Measurements from ENCODE around the gene ERCC6L2. TPM values are rescaled to one million over a fixed set of nuclear protein-coding genes. Genes with fewer than 3 reads are reported as not detected.

Gene ERCC6L2
- total and polyA plus RNA-seq, 2 experiments from 2014 or later, result 33.5 to 80.6 TPM

- ATAC-seq, result no peak
- no peak for TF ChIP-seq CREB1 (CRISPR knock-in tag; IDR thresholded peaks at IDR 0.05; ENCODE audit: low read depth)
- TF ChIP-seq ZNF462 (CRISPR knock-in tag; IDR thresholded peaks at IDR 0.05), result no peak
- Histone ChIP-seq H3K79me2 (replicated peaks; ENCODE audit: insufficient read depth) (no peaks in the 10 kb centered on the region), H3K4me1 (ENCODE audit: insufficient read depth) (no peaks in the 10 kb centered on the region), H3K27me3 (ENCODE audit: insufficient read depth) (no peaks in the 10 kb centered on the region), H3K9me2 (ENCODE audit: insufficient read depth) (no peaks in the 10 kb centered on the region), H3K4me3 (no peak overlapping the region), H3K27ac (ENCODE audit: low read depth) (no peak overlapping the region), H2AFZ (no peak overlapping the region), H3K4me2 (no peak overlapping the region), H3K36me3 (ENCODE audit: insufficient read depth) (no peaks in the 10 kb centered on the region), H4K20me1 (replicated peaks; ENCODE audit: insufficient read depth) (0 out of 2 replicates have a peak, but pooled peaks cover 2% of the 10 kb centered on the region), H3F3A (replicated peaks; ENCODE audit: low read depth) (no peaks in the 10 kb centered on the region)
- no peaks in the 10 kb centered on the region for H3K9me3 Mint-ChIP-seq
- H3K27ac Mint-ChIP-seq, result no peak overlapping the region
- DNase-seq (ENCODE audit: low spot score), result no peak
- no peaks in the 10 kb centered on the region for H3K27me3 Mint-ChIP-seq (ENCODE audit: insufficient read depth, low read depth, poor library complexity)
- peaks cover 4% of the 10 kb centered on the region; the same call in 2 of the 3 replicates for H3K36me3 Mint-ChIP-seq (ENCODE audit: low read depth)
- H3K4me3 Mint-ChIP-seq, result no peak overlapping the region
- H3K4me1 Mint-ChIP-seq, result no peaks in the 10 kb centered on the region
These were observed 90.8 kb downstream of the ERCC6L2 start for GRCh38 chr9:95966306-95966705.

- Histone ChIP-seq H3K79me2 (replicated peaks; ENCODE audit: insufficient read depth) (no peaks in the 10 kb centered on the region), H3K9me2 (ENCODE audit: insufficient read depth) (no peaks in the 10 kb centered on the region), H3K36me3 (ENCODE audit: insufficient read depth) (no peaks in the 10 kb centered on the region), H3F3A (replicated peaks; ENCODE audit: low read depth) (no peaks in the 10 kb centered on the region), H3K4me3 (no peak overlapping the region), H3K27me3 (ENCODE audit: insufficient read depth) (no peaks in the 10 kb centered on the region), H4K20me1 (replicated peaks; ENCODE audit: insufficient read depth) (0 out of 2 replicates have a peak, but pooled peaks cover 2% of the 10 kb centered on the region), H3K4me2 (no peak overlapping the region), H3K4me1 (ENCODE audit: insufficient read depth) (no peaks in the 10 kb centered on the region), H3K27ac (ENCODE audit: low read depth) (no peak overlapping the region), H2AFZ (no peak overlapping the region)
- ATAC-seq (no peak), DNase-seq (ENCODE audit: low spot score) (no peak)
- H3K27me3 Mint-ChIP-seq (ENCODE audit: insufficient read depth, low read depth, poor library complexity), result no peaks in the 10 kb centered on the region
- peaks cover 24% of the 10 kb centered on the region for H3K36me3 Mint-ChIP-seq (ENCODE audit: low read depth)
- H3K27ac Mint-ChIP-seq, result no peak overlapping the region
- H3K4me1 Mint-ChIP-seq, result no peaks in the 10 kb centered on the region
- no peaks in the 10 kb centered on the region for H3K9me3 Mint-ChIP-seq
- no peak for TF ChIP-seq EZH2 (IDR thresholded peaks at IDR 0.05; ENCODE audit: low read depth, unreplicated experiment)
- no peak overlapping the region for H3K4me3 Mint-ChIP-seq
These were observed 94.8 kb downstream of the ERCC6L2 start for GRCh38 chr9:95970317-95970716.
